Activated T-helper 9 cell treated with anti-CD3 and anti-CD28 coated beads, Interleukin-2, amount 50 U/mL, for 16 hours (primary cell): Measurements from ENCODE around the gene SPATA25.

Experiments used
- DNase-seq: peaks from one replicate; pipeline ENCODE4 v3.0.0-alpha.2; 2020; ENCODE audit warnings: low read depth

The SPATA25 gene

DNA sequence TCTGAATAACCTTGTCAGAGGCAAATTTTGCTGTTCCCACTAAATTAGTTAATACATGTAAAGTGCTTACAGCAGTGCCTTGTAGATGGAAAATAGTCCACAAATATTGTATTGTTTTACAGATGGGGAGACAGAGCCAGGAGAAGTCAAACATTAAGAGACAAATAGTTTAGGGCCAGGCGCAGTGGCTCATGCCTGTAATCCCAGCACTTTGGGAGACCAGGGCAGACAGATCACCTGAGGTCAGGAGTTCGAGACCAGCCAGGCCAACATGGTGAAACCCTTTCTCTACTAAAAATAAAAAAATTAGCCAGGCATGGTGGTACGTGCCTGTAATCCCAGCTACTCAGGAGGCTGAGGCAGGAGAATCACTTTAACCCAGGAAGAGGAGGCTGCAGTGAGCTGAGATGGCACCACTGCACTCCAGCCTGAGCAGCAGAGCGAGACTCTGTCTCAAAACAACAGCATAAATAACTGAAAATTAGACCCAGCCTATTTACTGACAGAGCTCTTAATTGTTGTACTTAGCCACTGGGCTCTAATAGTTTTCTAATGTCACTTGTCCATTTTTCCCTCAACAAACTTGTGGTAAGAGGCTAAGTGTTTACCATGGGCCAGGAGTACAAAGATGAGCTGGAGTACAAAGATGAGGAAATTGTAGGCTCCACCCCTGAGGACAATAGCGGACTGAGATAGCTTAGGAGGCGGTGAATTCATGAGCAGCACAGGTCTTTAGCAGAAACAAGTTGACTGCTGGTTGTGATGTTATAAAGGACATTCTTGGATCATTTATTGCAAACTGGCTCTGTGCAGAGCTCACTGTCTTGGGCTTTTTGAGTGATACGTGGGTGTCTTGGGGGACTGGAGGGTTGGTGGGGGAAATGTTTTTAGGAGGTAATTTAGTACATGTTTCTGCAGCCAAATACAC, 23.6 kb downstream of the SPATA25 start:
- no peak for DNase-seq

DNA sequence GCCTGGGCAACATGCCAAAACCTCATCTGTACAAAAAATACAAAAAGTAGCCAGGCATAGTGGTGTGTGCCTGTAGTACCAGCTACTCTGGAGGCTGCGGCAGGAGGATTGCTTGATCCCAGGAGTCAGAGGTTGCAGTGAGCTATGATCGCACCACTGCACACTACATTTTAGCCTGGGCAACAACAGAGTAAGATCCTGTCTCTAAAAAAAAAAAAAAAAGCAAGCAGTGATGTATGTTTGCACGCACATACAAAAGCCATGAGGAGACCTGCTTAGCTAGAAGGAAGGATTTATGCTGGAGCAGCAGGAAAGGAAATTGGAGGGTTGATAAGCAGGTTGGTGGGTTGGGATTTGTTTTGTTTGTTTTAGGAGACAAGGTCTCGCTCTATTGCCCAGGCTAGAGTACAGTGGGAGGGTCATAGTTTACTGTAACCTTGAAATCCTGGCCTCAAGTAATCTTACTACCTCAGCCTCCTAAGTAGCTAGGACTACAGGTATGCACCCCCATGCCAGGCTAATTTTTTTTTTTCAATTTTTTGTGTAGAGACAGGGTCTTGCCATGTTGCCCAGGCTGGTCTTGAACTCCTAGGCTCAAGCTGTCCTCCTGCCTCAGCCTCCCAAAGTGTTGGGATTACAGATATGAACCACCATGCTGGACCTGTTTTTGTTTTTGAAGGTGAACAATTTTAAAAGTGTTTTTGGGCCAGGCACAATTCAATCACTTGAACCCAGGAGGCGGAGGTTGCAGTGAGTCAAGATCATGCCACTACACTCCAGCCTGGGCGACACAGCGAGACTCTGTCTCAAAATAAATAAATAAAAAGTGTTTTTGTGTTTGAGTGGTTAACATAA, 26.0 kb downstream of the SPATA25 start:
- DNase-seq, result no peak

DNA sequence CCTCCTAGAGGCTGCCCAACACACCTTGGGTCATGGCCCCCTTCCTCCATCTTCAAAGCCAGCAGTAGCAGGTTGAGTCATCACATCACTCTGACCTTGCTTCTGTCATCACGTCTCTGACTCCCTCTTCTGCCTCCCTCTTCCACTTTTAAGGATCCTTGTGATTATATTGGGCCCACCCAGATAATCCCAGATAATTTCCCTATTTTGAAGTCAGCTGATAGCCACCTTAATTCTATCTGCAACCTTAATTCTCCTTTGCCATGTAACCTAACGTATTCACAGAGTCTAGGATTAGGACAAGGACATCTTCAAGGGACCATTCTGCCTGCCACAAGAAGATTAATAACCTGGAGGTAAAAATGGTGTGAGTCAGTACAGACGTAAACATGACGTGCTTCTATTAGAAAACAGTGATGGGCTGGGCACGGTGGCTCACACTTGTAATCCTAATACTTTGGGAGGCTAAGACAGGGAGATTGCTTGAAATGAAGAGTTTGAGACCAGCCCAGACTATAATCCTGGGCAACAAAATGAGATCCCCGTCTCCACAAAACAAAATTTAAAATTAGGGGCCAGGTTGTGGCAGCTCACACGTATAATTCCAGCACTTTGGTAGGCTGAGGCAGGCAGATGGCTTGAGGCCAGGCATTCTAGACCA, 26.7 kb downstream of the SPATA25 start:
- no peak for DNase-seq

GRCh38 chr20:45859916-45860315, 27.5 kb downstream of the SPATA25 start:
- no peak for DNase-seq

GRCh38 chr20:45857882-45858216, 29.6 kb downstream of the SPATA25 start:
- DNase-seq, result no peak

GRCh38 chr20:45857114-45857881, 30.1 kb downstream of the SPATA25 start, which contains the start of the genes ACOT8 and ZSWIM3:
Gene ACOT8, minus strand, starts transcription at chr20:45857392. Its CDS starts 77 bp downstream, at chr20:45857315.
Gene ZSWIM3, plus strand, starts transcription at chr20:45857614. Its CDS starts 212 bp downstream, at chr20:45857826.
- peak; percentile 80 for DNase-seq

GRCh38 chr20:45853484-45853883, 33.9 kb downstream of the SPATA25 start:
- no peak for DNase-seq

DNA sequence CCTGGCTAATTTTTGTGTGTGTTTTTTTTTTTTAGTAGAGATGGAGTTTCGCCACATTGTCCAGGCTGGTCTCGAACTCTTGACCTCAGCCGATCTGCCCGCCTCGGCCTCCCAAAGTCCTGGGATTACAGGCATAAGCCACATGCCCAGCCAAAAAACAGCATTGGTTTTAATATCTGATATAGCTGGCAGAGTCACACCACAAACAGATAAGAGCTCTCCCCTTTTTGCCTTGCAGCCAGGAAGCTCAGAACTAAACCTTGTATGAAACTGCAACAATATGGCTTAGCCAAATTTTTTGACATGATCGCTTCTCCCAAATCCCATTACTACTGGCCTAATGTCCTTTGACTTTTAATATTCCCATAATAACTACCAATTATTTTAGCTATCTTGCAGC, 35.1 kb downstream of the SPATA25 start:
- DNase-seq, result no peak

- DNase-seq, result no peak
Measured at GRCh38 chr20:45851501-45851900, 35.9 kb downstream of the SPATA25 start.

DNA sequence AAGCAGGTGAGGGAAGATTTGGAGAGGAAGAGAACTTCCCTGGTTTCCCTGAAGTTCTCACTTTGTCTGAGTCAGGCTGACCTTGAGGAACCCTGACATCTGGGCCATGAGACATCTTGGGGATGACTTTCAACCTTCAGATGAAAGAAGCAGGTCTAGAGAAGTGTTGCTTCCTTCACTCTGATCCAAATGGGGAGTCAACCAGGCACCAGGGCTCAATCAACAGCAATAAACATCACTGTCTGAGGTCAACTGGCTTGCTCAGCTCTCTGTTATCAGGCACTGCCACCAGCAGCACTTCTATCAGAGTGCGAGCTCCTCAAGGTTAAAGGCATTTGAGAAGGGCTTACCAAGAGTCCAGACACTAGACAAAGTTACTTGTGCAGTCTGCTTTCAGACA, 36.5 kb downstream of the SPATA25 start:
- DNase-seq, result no peak

DNA sequence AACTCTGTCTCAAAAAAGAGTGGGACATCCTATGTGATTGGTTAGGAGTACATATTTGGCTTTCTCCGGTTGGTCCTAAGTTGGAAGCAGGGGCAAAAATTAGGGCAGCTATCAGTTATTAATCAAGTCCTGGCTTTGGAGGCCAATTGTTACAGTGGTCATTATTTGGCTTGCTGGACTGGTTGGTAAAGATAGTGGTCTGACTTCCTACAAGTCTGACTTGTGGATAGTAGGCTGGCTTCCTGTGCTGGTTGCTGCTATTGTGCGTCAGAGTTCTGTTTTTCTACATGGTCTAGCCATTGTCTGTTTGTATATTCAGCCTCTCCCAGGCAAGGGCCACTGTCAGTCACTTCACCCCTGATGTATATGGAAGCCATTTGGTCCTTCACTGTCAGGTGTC, 37.2 kb downstream of the SPATA25 start:
- DNase-seq, result no peak

- DNase-seq, result no peak
Measured at GRCh38 chr20:45848969-45849582, 38.3 kb downstream of the SPATA25 start.

DNA sequence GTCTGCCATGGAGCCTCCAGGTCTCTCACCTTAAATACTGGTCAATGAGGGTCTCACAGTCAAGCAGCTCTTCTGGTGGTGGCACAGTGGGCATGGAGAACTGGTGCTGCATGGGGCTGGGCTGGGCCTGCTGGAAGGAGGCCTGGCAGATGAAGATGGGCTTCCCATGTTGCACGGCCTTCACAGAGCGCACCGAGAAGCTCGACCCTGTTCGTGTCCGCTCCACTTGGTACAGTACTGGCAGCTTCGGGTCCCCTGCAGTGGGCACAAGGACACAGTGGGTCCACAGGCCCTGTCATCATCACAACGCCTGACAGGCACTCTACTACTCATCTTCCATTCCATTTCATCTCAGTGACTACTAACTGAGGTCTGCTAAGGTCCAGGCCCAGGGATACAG, 39.0 kb downstream of the SPATA25 start:
- DNase-seq, result no peak

GRCh38 chr20:45845452-45845851, 42.0 kb downstream of the SPATA25 start:
- no peak for DNase-seq

- no peak for DNase-seq
Measured at GRCh38 chr20:45843506-45843905, 43.9 kb downstream of the SPATA25 start.

DNA sequence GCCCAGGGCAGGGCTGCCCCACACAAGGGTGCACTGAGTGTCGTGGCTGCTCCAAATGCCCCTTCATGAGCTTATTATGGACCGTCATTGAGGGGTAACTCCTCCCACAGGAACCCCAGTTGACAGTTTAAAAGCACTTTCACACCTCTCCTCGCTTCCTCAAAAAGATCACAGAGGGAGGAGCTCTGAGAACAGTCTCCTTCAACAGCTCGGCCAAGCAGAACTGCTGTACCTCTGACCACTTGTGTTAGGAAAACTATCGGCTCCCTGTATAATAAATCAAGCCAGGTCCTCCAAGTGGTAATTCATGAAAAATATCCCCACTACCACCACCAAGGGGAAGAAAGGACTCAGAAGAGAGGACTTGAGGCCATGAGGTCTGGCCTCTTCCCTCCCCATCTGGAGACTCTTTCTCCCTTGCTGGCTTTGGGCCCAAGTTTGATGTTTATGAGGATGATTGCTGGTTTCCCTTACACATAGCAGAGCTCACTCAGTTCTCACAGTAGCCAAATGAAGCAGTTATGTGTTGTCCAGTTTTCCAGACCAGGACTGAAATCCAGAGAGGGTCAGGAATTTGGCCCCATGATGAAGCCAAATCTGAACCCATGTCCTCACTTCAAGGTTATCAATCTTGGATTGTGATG, 45.1 kb downstream of the SPATA25 start:
- no peak for DNase-seq

DNA sequence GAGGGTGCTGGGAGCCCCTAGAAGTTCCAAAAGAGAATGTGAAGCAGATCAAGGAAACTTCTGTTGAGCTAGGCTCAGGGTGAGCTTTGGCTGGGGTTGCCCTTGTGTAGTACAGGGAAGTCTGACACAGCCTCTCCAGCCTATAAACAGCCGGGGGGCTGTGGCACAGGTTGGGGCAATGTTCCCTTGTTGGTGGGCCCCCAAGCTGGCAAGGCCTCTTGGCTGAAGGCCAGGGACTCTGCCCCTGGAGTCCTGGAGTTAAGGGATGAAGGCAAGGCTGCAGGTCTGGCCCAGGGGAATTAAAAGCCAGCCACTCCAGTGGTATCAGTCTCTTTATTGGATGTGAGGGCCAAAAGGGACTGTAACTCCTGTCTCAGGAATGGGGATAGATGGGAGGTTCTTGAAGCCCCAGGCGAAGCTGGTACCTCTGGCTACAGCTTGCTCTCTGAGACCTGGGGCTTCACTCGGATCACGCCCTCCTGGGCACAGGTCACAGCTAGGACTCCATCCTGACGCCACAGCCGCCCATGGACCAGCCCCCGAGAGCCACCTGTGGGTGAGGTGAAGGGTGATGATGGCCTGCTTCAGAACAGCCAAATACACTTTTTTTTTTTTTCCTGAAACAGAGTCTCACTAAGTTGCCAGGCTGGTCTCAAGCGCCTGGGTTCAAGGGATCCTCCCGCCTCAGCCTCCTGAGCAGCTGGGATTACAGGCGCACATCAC, 45.9 kb downstream of the SPATA25 start:
- no peak for DNase-seq

- no peak for DNase-seq
Measured at GRCh38 chr20:45840700-45841198, 46.7 kb downstream of the SPATA25 start.

GRCh38 chr20:45836841-45837240, 50.6 kb downstream of the SPATA25 start:
- DNase-seq, result no peak
